Pancreas (tissue), 10 donors: Measurements from ENCODE around the gene PPP3R1. TPM values are rescaled to one million over a fixed set of nuclear protein-coding genes. Genes with fewer than 3 reads are reported as not detected.

Source experiments
- ATAC-seq, 4 donors: fragments of 200-7000 bp; cut with Tn5 transposase; one replicate each; pipeline versions ENCODE4 v1.8.0 to v1.9.1; 2020; ENCODE audit warnings: mild to moderate bottlenecking in 4 of 4, moderate library complexity in 4 of 4
- DNase-seq, 6 donors: peaks; one replicate each; pipeline ENCODE4 v3.0.0-alpha.2; 2020
- FAIRE-seq: peaks from 2 replicates; lab custom pipeline; 2012; peaks lifted over from hg19 to GRCh38; lab: Jason Lieb, UNC
- H3K27ac ChIP-seq, 4 donors: fragments of 200-600 bp; sonication (generic); 1 replicate in 3 of 4; 2 replicates in 1 of 4; pipeline versions ENCODE4 v1.5.0 to v1.8.0; 2020
- H3K27me3 ChIP-seq, 4 donors: fragments of 200-600 bp; one replicate each; pipeline ENCODE4 v1.8.0; 2021
- H3K36me3 ChIP-seq, 3 donors: fragments of 200-600 bp; sonication (generic) in 1 of 3; one replicate each; pipeline versions ENCODE4 v1.5.0 to v1.8.0; 2020 to 2021
- H3K4me1 ChIP-seq, 3 donors: fragments of 200-600 bp; one replicate each; pipeline ENCODE4 v1.8.0; 2021
- H3K4me3 ChIP-seq, 4 donors: fragments of 200-600 bp; sonication (generic) in 2 of 4; one replicate each; pipeline versions ENCODE4 v1.5.0 to v1.8.0; 2020 to 2021
- H3K9me3 ChIP-seq, 4 donors: fragments of 200-600 bp; one replicate each; pipeline ENCODE4 v1.8.0; 2021
- CTCF ChIP-seq, 4 donors: fragments of 200-600 bp; sonication (generic) in 3 of 4; IDR thresholded peaks; one replicate each; pipeline versions ENCODE4 v1.5.0 to v1.8.0; 2021; ENCODE audit warnings: antibody characterized with exemption in 4 of 4
- WGBS, 2 donors: extraction: QIAGEN DNeasy Blood & Tissue Kit; methylation state at CpG; one replicate each; pipeline ENCODE4 v1.1.7; 2013; 5-methylcytosine and 5-hydroxymethylcytosine counted together
- intact Hi-C, 3 donors: fragments of 100-400 bp; cut with DNase I; formaldehyde crosslinking; loops; one replicate each; pipeline versions ENCODE4 v1.11.1 to v1.14.2; 2022
- polyA plus RNA-seq, 2 donors: library from polyadenylated mRNA; stranded (reverse); fragments of 200-250 nt; gene quantifications; one replicate each; pipeline ENCODE4 v1.2.3, GENCODE V29; 2013
- total RNA-seq, 6 donors: library from RNA; stranded (reverse); fragmentation: NEBNext Ultra II Directional in 4 of 6; extraction: Animal tissue kit (Norgen Biotek cat#: 25700) in 4 of 6; gene quantifications; one replicate each; pipeline versions ENCODE4 v1.2.1 to v1.2.4, GENCODE V29; 2021 to 2023
- donor health status: healthy with polysubstance abuse.
- donor health status: DM: no; HTN: no; CAD: no; lungs with moderate emphysema.
- donor health status: DM: no; HTN: no; CAD: no.
- donor health status: control.
- donor health status: control.
- donor health status: Bipolar disorder and iron deficiency.
- donor health status: DM: yes; HTN: yes; CAD: no.
- donor health status: DM: no; HTN: no; CAD: no.
- donor health status: DM: no; HTN: no; CAD: no.
- donor health status: DM: yes; HTN: yes; CAD: no.

PPP3R1 gene
- total and polyA plus RNA-seq, 8 donors, result 6.1 to 27.4 (median 19.6) TPM

- no peak for ATAC-seq
- no peak for TF ChIP-seq CTCF (IDR thresholded peaks at IDR 0.05)
- FAIRE-seq, result no peak
- WGBS, 2 donors, result 64 to 72% methylated on average over 7 of the region's 7 CpGs
- intact Hi-C loops, result no loop called here
- no peak for DNase-seq
- Histone ChIP-seq H3K4me1 (no peaks in the 10 kb centered on the region), H3K9me3 (no peaks in the 10 kb centered on the region), H3K36me3 (no peaks in the 10 kb centered on the region), H3K4me3 (no peak overlapping the region), H3K27me3 (no peaks in the 10 kb centered on the region), H3K27ac (no peak overlapping the region)
Observed at GRCh38 chr2:68135448-68136320, 116.6 kb downstream of the PPP3R1 start.

- H3K4me3 ChIP-seq, result no peak overlapping the region
- 75 to 90% methylated on average over 6 of the region's 6 CpGs for WGBS, 2 donors
- DNase-seq (no peak), ATAC-seq (no peak), FAIRE-seq (no peak)
- TF ChIP-seq CTCF (IDR thresholded peaks at IDR 0.05), result no peak
- H3K27me3 ChIP-seq, result no peaks in the 10 kb centered on the region
- H3K4me1 ChIP-seq, result no peaks in the 10 kb centered on the region
- no peaks in the 10 kb centered on the region for H3K36me3 ChIP-seq
- H3K27ac ChIP-seq, result no peak overlapping the region
- intact Hi-C loops, result no loop called here
- no peaks in the 10 kb centered on the region for H3K9me3 ChIP-seq
Observed at GRCh38 chr2:68134554-68134953, 117.8 kb downstream of the PPP3R1 start.

GRCh38 chr2:68134120-68134519 lies 118.2 kb downstream of the PPP3R1 start:
- Histone ChIP-seq H3K4me1 (no peaks in the 10 kb centered on the region), H3K4me3 (no peak overlapping the region), H3K27ac (no peak overlapping the region), H3K27me3 (no peaks in the 10 kb centered on the region), H3K9me3 (no peaks in the 10 kb centered on the region), H3K36me3 (no peaks in the 10 kb centered on the region)
- no peak for ATAC-seq
- WGBS, 2 donors, result 95 to 100% methylated on average over 1 of the region's 1 CpG
- DNase-seq, result no peak
- intact Hi-C loops, result no loop called here
- FAIRE-seq, result no peak
- TF ChIP-seq CTCF (IDR thresholded peaks at IDR 0.05), result no peak

Other genes starting within 250 kb of the PPP3R1 start
- gene C1D, start 189.5 kb downstream of the PPP3R1 start, total RNA-seq, result 10 to 100 TPM in 1 of 6 donors, 1 to 10 TPM in 5; 3.3 to 10.2 (median 6.3) TPM
- 10 to 100 TPM in 1 of 2 donors, 1 to 10 TPM in 1; 4.9 to 16.7 TPM for gene C1D, start 189.5 kb downstream of the PPP3R1 start, polyA plus RNA-seq
- 1 to 10 TPM; 3.6 to 8.2 (median 5.3) TPM for gene PNO1, start 94.6 kb downstream of the PPP3R1 start, total RNA-seq
- gene PNO1, start 94.6 kb downstream of the PPP3R1 start, polyA plus RNA-seq, result 1 to 10 TPM; 3.5 to 6.1 TPM
- gene CNRIP1, start 67.4 kb upstream of the PPP3R1 start, total RNA-seq, result 1 to 10 TPM in 5 of 6 donors, under 1 TPM in 1; 0.85 to 4.8 (median 2.1) TPM
- gene CNRIP1, start 67.4 kb upstream of the PPP3R1 start, polyA plus RNA-seq, result 1 to 10 TPM; 3.7 to 6.4 TPM
- 1 to 10 TPM in 4 of 6 donors, under 1 TPM in 2; 0.28 to 8.0 (median 2.0) TPM for gene PLEK, start 112.8 kb upstream of the PPP3R1 start, total RNA-seq
- gene PLEK, start 112.8 kb upstream of the PPP3R1 start, polyA plus RNA-seq, result 1 to 10 TPM; 1.0 to 2.1 TPM
- gene FBXO48, start 214.8 kb upstream of the PPP3R1 start, total RNA-seq, result 1 to 10 TPM in 1 of 6 donors, under 1 TPM in 5; 0.46 to 1.1 (median 0.82) TPM
- gene FBXO48, start 214.8 kb upstream of the PPP3R1 start, polyA plus RNA-seq, result under 1 TPM; 0.53 to 0.56 TPM
- 1 to 10 TPM; 1.4 to 4.2 (median 2.1) TPM for gene APLF, start 215.1 kb upstream of the PPP3R1 start, total RNA-seq
- 1 to 10 TPM in 1 of 2 donors, under 1 TPM in 1; 0.85 to 1.1 TPM for gene APLF, start 215.1 kb upstream of the PPP3R1 start, polyA plus RNA-seq